ENCODE results near the gene AXIN1.

AXIN1 gene

DNA sequence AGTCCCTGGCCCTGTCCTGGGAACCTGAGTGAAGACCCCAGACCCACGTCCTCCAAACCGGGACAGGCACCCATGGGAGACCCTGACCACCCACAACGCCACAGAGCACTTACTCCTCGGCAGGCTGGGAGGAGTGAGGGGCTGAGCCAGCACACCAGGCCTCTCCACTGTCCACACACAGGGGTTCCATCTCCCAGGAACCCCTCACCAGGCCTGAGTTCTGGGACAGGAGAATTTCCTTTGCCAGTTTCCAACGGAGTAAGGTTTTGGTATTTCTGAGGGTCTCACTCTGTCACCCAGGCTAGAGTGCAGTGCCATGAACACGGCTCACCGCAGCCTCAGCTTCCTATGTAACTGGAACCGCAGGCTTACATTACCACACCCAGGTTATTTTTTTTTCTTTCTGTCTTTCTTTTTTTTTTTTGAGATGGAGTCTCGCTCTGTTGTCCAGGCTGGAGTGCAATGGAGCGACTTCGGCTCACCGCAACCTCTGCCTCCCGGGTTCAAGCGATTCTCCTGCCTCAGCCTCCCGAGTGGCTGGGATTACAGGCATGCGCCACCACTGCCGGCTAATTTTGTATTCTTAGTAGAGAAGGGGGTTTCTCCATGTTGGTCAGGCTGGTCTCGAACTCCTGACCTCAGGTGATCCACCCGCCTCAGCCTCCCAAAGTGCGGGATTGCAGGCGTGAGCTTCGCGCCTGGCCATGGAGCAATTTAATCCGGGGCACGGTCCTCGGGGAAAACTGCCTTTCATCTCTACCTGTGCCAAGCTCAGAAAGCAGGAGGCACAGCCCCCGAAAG lies 27.6 kb upstream of the AXIN1 start:
- TF ChIP-seq EGR1 (IDR thresholded peaks at IDR 0.05) (no peak), TCF12 (IDR thresholded peaks at IDR 0.05; ENCODE audit: low read depth) (no peak), TAF1 (IDR thresholded peaks at IDR 0.05; ENCODE audit: low read depth) (no peak), ZBTB7A (IDR thresholded peaks at IDR 0.05; ENCODE audit: low read depth) (no peak), EP300 (IDR thresholded peaks at IDR 0.05; ENCODE audit: borderline replicate concordance) (no peak), CEBPB (IDR thresholded peaks at IDR 0.05) (no peak), YY1 (IDR thresholded peaks at IDR 0.05; ENCODE audit: low read depth) (no peak), CREB1 (IDR thresholded peaks at IDR 0.05; ENCODE audit: low read depth) (no peak), TEAD4 (IDR thresholded peaks at IDR 0.05) (no peak), FOXM1 (IDR thresholded peaks at IDR 0.05; ENCODE audit: borderline replicate concordance, low read depth) (no peak), RAD21 (IDR thresholded peaks at IDR 0.05; ENCODE audit: low read depth) (no peak), NFIC (IDR thresholded peaks at IDR 0.05) (no peak)
- TF ChIP-seq, protein P1, sequence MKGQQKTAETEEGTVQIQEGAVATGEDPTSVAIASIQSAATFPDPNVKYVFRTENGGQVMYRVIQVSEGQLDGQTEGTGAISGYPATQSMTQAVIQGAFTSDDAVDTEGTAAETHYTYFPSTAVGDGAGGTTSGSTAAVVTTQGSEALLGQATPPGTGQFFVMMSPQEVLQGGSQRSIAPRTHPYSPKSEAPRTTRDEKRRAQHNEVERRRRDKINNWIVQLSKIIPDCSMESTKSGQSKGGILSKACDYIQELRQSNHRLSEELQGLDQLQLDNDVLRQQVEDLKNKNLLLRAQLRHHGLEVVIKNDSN (IDR thresholded peaks at IDR 0.05), result no peak
- TF ChIP-seq, protein P2, sequence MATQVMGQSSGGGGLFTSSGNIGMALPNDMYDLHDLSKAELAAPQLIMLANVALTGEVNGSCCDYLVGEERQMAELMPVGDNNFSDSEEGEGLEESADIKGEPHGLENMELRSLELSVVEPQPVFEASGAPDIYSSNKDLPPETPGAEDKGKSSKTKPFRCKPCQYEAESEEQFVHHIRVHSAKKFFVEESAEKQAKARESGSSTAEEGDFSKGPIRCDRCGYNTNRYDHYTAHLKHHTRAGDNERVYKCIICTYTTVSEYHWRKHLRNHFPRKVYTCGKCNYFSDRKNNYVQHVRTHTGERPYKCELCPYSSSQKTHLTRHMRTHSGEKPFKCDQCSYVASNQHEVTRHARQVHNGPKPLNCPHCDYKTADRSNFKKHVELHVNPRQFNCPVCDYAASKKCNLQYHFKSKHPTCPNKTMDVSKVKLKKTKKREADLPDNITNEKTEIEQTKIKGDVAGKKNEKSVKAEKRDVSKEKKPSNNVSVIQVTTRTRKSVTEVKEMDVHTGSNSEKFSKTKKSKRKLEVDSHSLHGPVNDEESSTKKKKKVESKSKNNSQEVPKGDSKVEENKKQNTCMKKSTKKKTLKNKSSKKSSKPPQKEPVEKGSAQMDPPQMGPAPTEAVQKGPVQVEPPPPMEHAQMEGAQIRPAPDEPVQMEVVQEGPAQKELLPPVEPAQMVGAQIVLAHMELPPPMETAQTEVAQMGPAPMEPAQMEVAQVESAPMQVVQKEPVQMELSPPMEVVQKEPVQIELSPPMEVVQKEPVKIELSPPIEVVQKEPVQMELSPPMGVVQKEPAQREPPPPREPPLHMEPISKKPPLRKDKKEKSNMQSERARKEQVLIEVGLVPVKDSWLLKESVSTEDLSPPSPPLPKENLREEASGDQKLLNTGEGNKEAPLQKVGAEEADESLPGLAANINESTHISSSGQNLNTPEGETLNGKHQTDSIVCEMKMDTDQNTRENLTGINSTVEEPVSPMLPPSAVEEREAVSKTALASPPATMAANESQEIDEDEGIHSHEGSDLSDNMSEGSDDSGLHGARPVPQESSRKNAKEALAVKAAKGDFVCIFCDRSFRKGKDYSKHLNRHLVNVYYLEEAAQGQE (IDR thresholded peaks at IDR 0.05; ENCODE audit: low read depth), result no peak

DNA sequence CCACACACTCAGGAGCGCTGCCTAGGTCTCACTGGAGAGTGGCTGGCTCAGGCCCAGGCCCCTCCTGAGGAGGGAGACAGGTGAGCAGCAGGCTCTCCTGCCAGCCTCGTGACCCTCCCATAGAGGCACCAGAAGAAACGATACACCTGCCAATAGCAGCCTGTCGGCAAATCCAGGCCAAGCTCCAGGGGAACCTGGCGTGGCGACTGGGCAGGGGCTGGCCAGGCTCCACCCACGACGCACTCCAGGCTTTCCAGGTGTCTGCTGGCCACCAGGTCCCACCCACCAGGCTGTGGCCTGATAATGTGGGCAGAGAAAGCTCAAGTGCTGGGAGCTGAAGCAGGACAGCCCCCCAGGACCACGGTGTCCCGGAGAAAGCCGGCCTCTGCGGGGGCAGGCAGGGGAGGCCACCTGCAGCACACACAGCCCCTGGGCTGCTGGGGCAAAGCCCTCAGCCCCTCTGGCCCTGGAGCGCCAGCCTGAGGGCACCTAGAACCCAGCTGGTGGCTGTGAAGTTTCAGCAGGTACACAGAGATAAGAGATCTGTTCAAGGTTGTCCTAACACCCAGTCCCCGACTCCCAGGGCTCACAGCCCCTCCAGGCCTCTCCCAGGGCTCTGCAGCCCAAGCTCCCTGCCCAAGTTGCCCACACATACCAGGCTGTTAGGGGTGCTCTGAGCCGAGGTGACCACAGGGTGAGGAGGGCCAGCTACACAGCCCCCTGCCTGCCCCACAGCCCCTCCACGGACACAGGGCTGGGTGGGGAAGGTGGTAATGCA lies 26.8 kb upstream of the AXIN1 start:
- TF ChIP-seq, protein P1 (IDR thresholded peaks at IDR 0.05), result peak; percentile 86
- TF ChIP-seq, protein P2 (IDR thresholded peaks at IDR 0.05; ENCODE audit: low read depth), result no peak
- TF ChIP-seq TCF12 (IDR thresholded peaks at IDR 0.05; ENCODE audit: low read depth), result 0 out of 2 replicates have a peak, but pooled peaks have one; percentile 38
- TF ChIP-seq NFIC (IDR thresholded peaks at IDR 0.05), result peak; percentile 52
- TF ChIP-seq, protein P3, sequence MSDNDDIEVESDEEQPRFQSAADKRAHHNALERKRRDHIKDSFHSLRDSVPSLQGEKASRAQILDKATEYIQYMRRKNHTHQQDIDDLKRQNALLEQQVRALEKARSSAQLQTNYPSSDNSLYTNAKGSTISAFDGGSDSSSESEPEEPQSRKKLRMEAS (IDR thresholded peaks at IDR 0.05), result peak; percentile 51; the same call in 1 of the 2 replicates

DNA sequence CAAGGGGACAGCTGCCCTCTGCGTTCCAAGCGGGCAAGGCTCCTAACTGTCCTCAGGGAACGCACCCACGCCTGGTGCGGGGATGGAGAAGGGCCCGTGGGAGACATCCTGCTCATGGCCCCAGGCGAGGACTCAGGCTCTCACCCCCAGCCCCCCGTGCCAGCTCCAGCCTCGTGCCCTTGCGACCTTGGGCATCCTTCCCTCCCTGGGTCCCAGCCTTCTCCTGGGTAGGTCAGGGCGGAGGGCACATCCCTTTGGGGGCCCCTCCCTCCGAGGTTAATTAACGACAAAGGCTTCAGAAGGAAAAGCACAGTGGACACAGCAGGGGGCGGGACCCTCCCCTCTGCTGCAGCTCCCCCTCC lies 26.3 kb upstream of the AXIN1 start:
- TF ChIP-seq EGR1 (IDR thresholded peaks at IDR 0.05) (no peak), ZBTB7A (IDR thresholded peaks at IDR 0.05; ENCODE audit: low read depth) (peak; percentile 98), CEBPB (IDR thresholded peaks at IDR 0.05) (no peak), TCF12 (IDR thresholded peaks at IDR 0.05; ENCODE audit: low read depth) (no peak), TEAD4 (IDR thresholded peaks at IDR 0.05) (no peak)

DNA sequence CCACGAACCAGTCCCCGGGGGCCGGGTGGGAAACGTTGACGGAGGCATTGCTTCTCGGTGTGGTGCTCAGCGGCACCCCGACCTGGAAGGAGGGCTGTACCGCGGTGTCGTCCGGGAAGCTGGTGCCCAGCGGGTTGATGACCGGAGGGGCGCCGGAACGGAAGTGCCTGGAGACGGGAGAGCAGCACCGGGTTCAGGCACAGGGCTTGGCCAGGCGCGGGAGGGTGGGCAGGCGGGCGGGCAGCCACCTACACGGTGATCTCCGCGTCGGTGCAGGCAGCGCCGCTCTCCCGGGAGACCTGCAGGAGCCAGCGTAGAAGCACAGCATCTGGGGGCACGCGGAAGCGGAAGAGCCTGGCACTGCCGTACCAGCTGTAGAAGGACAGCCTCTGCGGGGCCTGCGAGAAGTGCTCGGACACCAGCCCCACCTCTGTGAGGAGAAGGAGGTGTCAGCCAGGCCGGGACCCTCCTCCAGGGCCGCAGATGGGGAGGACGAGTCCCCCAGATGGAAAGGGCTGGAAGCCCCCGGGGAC lies 25.0 kb upstream of the AXIN1 start:
- TF ChIP-seq, protein P2 (IDR thresholded peaks at IDR 0.05; ENCODE audit: low read depth), result no peak
- TF ChIP-seq TCF12 (IDR thresholded peaks at IDR 0.05; ENCODE audit: low read depth), result no peak
- TF ChIP-seq ZBTB7A (IDR thresholded peaks at IDR 0.05; ENCODE audit: low read depth), result no peak
- TF ChIP-seq, protein P1 (IDR thresholded peaks at IDR 0.05), result no peak
- TF ChIP-seq NFIC (IDR thresholded peaks at IDR 0.05), result no peak
- no peak for TF ChIP-seq CEBPB (IDR thresholded peaks at IDR 0.05)
- TF ChIP-seq EGR1 (IDR thresholded peaks at IDR 0.05), result no peak
- no peak for TF ChIP-seq RAD21 (IDR thresholded peaks at IDR 0.05; ENCODE audit: low read depth)
- TF ChIP-seq, protein P3 (IDR thresholded peaks at IDR 0.05), result no peak

All from Ishikawa (cell line).